GM12892 (cell line): ENCODE data around the gene PKN2.
A peak's percentile ranks its signal among the peaks of the same experiment; 100 is the strongest.

ENCODE experiments used
- DNase-seq: peaks from one replicate; pipeline ENCODE4 v3.0.0; 2011; ENCODE audit not compliant: insufficient read length
- FAIRE-seq: peaks from 2 replicates; lab custom pipeline; 2011; peaks lifted over from hg19 to GRCh38; lab: Jason Lieb, UNC
- POLR2A ChIP-seq: IDR thresholded peaks from 2 replicates; pipeline ENCODE4 v1.6.1; 2011; ENCODE audit warnings: low read depth, low read length, control low read depth
- POLR2AphosphoS5 ChIP-seq: IDR thresholded peaks from 2 replicates; pipeline ENCODE4 v1.6.1; 2011; ENCODE audit warnings: low read depth, low read length, control low read depth
- TAF1 ChIP-seq: IDR thresholded peaks from 2 replicates; pipeline ENCODE4 v1.6.1; 2011; ENCODE audit warnings: low read depth, mild to moderate bottlenecking, control low read depth, low read length, borderline replicate concordance

The PKN2 gene

DNA sequence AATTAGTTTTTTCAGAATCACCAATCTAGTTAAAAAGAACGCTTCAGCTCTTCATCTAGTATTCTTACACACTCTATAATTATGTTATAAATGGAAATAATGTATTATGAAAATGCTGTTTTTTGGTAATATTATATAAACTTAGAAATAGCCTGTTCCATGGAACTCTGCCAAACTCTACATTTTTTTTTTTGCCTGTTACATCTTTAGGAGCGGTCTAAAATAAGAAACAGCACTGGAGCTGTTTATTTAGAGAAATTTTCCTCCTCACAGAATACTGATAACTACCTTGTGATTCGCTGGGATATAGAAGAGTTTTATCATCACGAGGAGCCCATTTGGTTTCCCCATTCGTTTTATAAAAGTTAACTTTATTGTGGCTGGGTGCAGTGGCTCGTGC is 58.5 kb downstream of the PKN2 start:
- TF ChIP-seq TAF1 (no peak), POLR2AphosphoS5 (no peak), POLR2A (no peak)
- DNase-seq: no peak
- FAIRE-seq: no peak

DNA sequence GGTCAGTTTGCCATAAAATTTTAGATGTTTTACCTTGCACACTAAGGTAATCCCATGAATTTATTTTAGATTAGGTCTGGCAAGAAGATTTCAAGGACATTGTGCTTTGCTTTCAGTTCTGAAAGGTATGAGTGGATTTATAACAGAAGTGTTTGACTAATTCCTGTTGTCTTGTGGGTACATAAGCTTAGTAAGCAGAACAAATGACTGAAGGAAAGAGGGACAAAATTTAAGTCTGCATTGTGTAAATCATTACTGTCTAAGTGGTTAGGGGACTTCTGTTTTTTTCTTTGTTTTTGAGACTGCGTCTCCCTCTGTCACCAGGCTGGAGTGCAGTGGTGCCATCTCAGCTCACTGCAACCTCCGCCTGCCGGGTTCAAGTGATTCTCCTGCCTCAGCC is 60.1 kb downstream of the PKN2 start:
- DNase-seq: no peak
- FAIRE-seq: no peak
- no peak for TF ChIP-seq POLR2AphosphoS5
- TF ChIP-seq TAF1: no peak
- no peak for TF ChIP-seq POLR2A

DNA sequence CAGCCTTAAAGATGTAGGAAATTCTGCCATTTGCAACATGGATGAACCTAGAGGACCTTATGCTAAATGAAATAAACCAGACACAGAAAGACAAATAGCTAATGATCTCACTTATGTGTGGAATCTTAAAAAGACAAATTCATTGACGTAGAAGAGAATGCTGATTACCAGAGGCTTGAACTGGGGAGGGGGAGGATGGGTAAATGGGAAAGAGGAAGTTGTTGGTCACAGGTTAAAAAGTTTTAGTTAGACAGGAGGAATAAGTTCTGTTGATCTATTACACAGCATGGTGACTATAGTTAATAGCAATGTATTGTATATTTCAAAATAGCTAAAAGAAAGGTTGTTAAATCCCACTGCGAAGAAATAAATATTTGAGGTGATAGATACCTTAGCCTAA is 62.8 kb downstream of the PKN2 start:
- no peak for FAIRE-seq

GRCh38 chr1:88751714-88752113 is 67.6 kb downstream of the PKN2 start:
- TF ChIP-seq POLR2A (no peak), POLR2AphosphoS5 (no peak), TAF1 (no peak)
- no peak for FAIRE-seq
- DNase-seq: no peak

More for the DNA sequence above, 62.8 kb downstream of the PKN2 start:
- TF ChIP-seq TAF1 (no peak), POLR2A (no peak)
- DNase-seq: no peak

DNA sequence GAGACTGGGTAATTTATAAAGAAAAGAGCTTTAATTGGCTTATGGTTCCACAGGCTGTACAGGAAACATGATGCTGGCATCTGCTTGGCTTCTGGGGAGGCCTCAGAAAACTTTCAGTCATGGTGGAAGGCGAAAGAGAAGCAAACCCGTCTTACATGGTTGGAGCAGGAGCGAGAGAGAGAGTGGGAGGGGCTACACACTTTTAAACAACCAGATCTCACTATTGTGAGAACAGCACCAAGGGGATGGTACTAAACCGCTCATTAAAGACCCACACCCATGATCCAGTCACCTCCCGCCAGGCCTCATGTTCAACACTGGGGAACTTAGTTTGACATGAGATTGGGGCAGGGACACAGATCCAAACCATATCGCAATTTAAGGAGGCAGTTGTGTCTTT is 69.4 kb downstream of the PKN2 start:
- DNase-seq: no peak
- TF ChIP-seq POLR2AphosphoS5 (no peak), POLR2A (no peak), TAF1 (no peak)

DNA sequence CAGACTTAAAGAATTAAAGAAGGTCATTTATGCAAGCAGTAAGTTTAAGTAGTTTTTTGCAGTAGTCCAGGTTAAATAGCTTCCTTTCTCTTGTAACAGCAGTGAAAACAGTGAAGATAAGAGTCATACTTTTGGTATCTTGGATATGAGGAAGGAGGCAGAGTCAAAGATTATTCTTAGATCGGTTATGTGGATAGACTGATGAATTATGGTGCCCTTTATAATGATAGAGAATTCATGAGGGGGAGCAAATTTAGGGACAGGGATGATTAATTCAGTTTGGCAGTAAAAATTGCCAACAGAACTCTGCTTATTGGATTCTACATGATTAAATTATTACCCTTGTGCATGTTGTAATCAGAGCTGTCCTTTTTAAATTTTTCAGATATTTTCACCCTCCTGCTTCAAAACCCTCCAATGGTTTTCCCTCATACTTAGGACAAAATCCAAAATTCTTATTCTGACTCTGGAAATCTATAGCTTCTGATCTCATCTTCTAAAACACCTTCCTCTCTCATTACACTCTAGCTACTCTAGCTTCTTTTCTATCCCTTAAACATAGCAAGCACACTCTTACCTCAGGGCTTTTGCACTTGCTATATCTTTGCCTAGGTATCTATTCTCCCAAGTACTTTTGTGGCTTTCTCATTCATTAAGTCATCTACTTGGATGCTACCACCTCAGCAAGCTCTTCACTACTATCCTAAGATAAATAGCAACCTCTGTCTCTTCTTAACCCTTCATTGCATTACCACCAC is 79.8 kb downstream of the PKN2 start:
- FAIRE-seq: no peak
- TF ChIP-seq TAF1 (no peak), POLR2A (no peak)
- no peak for DNase-seq

More for the DNA sequence above, 69.4 kb downstream of the PKN2 start:
- FAIRE-seq: peak; percentile 67

GRCh38 chr1:88768187-88768586 is 84.1 kb downstream of the PKN2 start:
- TF ChIP-seq TAF1 (no peak), POLR2AphosphoS5 (no peak)
- DNase-seq (no peak), FAIRE-seq (no peak)

DNA sequence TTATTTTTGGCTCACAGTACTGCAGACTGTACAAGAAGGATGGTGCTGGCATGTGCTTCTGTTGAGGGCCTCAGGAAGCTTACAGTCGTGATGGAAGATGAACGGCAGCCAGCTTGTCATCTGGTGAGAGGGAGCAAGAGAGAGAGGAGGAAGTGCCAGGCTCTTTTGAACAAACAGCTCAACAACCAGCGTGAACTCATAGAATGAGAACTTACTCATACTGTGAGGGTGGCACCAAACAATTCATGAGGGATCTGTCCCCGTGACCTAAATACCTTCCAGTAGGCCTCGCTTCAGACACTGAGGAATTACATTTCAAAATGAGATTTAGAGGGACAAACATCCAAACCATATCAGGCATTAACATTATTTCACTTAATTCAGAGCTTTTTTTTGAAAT is 84.7 kb downstream of the PKN2 start:
- FAIRE-seq: no peak
- TF ChIP-seq POLR2AphosphoS5 (no peak), TAF1 (no peak)

DNA sequence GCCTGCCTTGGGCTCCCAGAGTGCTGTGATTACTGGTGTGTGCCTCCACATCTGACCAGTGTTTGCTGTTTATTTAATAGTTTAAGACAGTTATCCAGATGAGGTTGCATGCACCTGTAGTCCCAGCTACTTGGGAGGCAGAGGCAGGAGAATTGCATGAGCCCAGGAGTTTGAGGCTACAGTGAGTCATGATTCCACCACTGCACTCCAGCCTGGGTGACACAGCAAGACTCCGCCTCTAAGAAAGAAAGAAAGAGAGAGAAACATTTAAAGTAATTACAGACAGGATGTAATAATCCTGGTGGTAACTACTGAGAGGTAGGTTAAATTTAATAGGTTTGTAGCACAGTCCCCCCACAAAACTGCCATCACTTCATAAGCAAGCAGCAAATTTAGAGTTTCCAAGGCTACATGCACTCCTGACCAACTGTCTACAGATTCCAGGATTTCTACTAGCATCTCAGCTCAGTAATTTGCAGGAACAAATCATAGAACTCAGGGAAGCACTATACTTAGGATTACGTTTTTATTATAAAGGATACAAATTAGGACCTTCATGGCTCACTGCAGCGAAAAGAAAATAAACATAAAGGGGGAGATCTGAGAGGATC is 89.6 kb downstream of the PKN2 start:
- DNase-seq (no peak), FAIRE-seq (no peak)
- no peak for TF ChIP-seq POLR2A
- TF ChIP-seq TAF1: no peak
- TF ChIP-seq POLR2AphosphoS5: no peak

More for the DNA sequence above, 84.7 kb downstream of the PKN2 start:
- no peak for DNase-seq

- TF ChIP-seq POLR2AphosphoS5 (no peak), TAF1 (no peak), POLR2A (no peak)
- FAIRE-seq: peak; percentile 5
- DNase-seq: no peak
These were observed 90.1 kb downstream of the PKN2 start for GRCh38 chr1:88774151-88774556.

- no peak for FAIRE-seq
- TF ChIP-seq POLR2A (no peak), TAF1 (no peak), POLR2AphosphoS5 (no peak)
- no peak for DNase-seq
These were observed 93.6 kb downstream of the PKN2 start for GRCh38 chr1:88777604-88778149.

- DNase-seq (no peak), FAIRE-seq (peak; percentile 30)
- no peak for TF ChIP-seq TAF1
- TF ChIP-seq POLR2A: no peak
- TF ChIP-seq POLR2AphosphoS5: no peak
These were observed 95.8 kb downstream of the PKN2 start for GRCh38 chr1:88779880-88780279.

GRCh38 chr1:88780485-88780884 is 96.4 kb downstream of the PKN2 start:
- no peak for FAIRE-seq
- TF ChIP-seq POLR2AphosphoS5: no peak
- TF ChIP-seq TAF1: no peak
- TF ChIP-seq POLR2A: no peak

More at GRCh38 chr1:88780485-88780884, 96.4 kb downstream of the PKN2 start:
- no peak for DNase-seq
